Progenitor cell of endocrine pancreas (in vitro differentiated cells): Measurements from ENCODE around the gene ARMC3. TPM values are rescaled to one million over a fixed set of nuclear protein-coding genes. Genes with fewer than 3 reads are reported as not detected.
"Not testable (repeated sequence)": the region's sequence is repeated elsewhere in the genome, so short reads cannot be mapped to it uniquely, and the experiment has no call there.

Experiments
- DNase-seq: peaks from one replicate; pipeline ENCODE4 v3.0.0; 2021; ENCODE audit warnings: low spot score; ENCODE audit not compliant: unreplicated experiment
- H3K27ac Mint-ChIP-seq: 2 replicates; pipeline ENCODE4 v1.8.0; 2021; ENCODE audit warnings: mild to moderate bottlenecking, moderate library complexity, mixed read lengths
- H3K27me3 Mint-ChIP-seq: 2 replicates; pipeline ENCODE4 v1.8.0; 2021; ENCODE audit warnings: mixed read lengths
- H3K36me3 Mint-ChIP-seq: 2 replicates; pipeline ENCODE4 v1.8.0; 2022; ENCODE audit warnings: mixed read lengths; ENCODE audit not compliant: insufficient read depth
- H3K4me1 Mint-ChIP-seq: 2 replicates; pipeline ENCODE4 v1.8.0; 2021; ENCODE audit warnings: low read depth, mixed read lengths
- H3K4me3 Mint-ChIP-seq: 2 replicates; pipeline ENCODE4 v1.8.0; 2021; ENCODE audit warnings: low read depth, mild to moderate bottlenecking, moderate library complexity, mixed read lengths
- H3K9me3 Mint-ChIP-seq: 2 replicates; pipeline ENCODE4 v1.8.0; 2021; ENCODE audit warnings: low read depth, mixed read lengths
- CTCF ChIP-seq: fragments of 200-600 bp; sonication (generic); IDR thresholded peaks from one replicate; pipeline ENCODE4 v1.5.0; 2021; ENCODE audit warnings: antibody characterized with exemption, mild to moderate bottlenecking; ENCODE audit not compliant: unreplicated experiment
- total RNA-seq: library from RNA; stranded (reverse); gene quantifications from 2 replicates; pipeline ENCODE4 v1.2.1, GENCODE V29; 2021

ARMC3 gene
- total RNA-seq, 1 donor from 2014 or later: 7.9 TPM

- Mint-ChIP-seq H3K27ac (no peak overlapping the region), H3K9me3 (no peaks in the 10 kb centered on the region), H3K27me3 (peaks cover 4% of the 10 kb centered on the region), H3K4me1 (peaks cover 4% of the 10 kb centered on the region), H3K4me3 (no peak overlapping the region), H3K36me3 (no peaks in the 10 kb centered on the region)
- DNase-seq: no peak
- TF ChIP-seq CTCF: no peak
These were observed 139.5 kb downstream of the ARMC3 start for GRCh38 chr10:23067337-23067736.

- no peak overlapping the region for H3K27ac Mint-ChIP-seq
- H3K36me3 Mint-ChIP-seq: no peaks in the 10 kb centered on the region
- H3K27me3 Mint-ChIP-seq: peaks cover 4% of the 10 kb centered on the region
- peak; percentile 56 for DNase-seq
- no peaks in the 10 kb centered on the region for H3K9me3 Mint-ChIP-seq
- H3K4me1 Mint-ChIP-seq: peaks cover 4% of the 10 kb centered on the region
- no peak overlapping the region for H3K4me3 Mint-ChIP-seq
- TF ChIP-seq CTCF: peak; percentile 78
These were observed 140.3 kb downstream of the ARMC3 start for GRCh38 chr10:23067939-23068775.

- no peak for TF ChIP-seq CTCF
- peaks cover 2% of the 10 kb centered on the region for H3K4me1 Mint-ChIP-seq
- H3K36me3 Mint-ChIP-seq: no peaks in the 10 kb centered on the region
- H3K27me3 Mint-ChIP-seq: no peaks in the 10 kb centered on the region
- H3K4me3 Mint-ChIP-seq: no peak overlapping the region
- H3K9me3 Mint-ChIP-seq: no peaks in the 10 kb centered on the region
- H3K27ac Mint-ChIP-seq: no peak overlapping the region
- DNase-seq: no peak
These were observed 141.4 kb downstream of the ARMC3 start for GRCh38 chr10:23069019-23069815.

- not testable (repeated sequence) for H3K27me3 Mint-ChIP-seq, DNase-seq, H3K4me1 Mint-ChIP-seq, H3K9me3 Mint-ChIP-seq, H3K4me3 Mint-ChIP-seq, H3K36me3 Mint-ChIP-seq, H3K27ac Mint-ChIP-seq
These were observed 142.4 kb downstream of the ARMC3 start for GRCh38 chr10:23070092-23070912.

- no peaks in the 10 kb centered on the region for H3K27me3 Mint-ChIP-seq
- no peaks in the 10 kb centered on the region for H3K36me3 Mint-ChIP-seq
- no peak for TF ChIP-seq CTCF
- H3K4me3 Mint-ChIP-seq: no peak overlapping the region
- no peaks in the 10 kb centered on the region for H3K9me3 Mint-ChIP-seq
- H3K27ac Mint-ChIP-seq: no peak overlapping the region
- H3K4me1 Mint-ChIP-seq: peaks cover 2% of the 10 kb centered on the region
- no peak for DNase-seq
These were observed 143.0 kb downstream of the ARMC3 start for GRCh38 chr10:23070913-23071218.

GRCh38 chr10:23072593-23072992 is 144.7 kb downstream of the ARMC3 start:
- H3K27me3 Mint-ChIP-seq, H3K36me3 Mint-ChIP-seq, H3K27ac Mint-ChIP-seq, DNase-seq, H3K4me3 Mint-ChIP-seq, H3K9me3 Mint-ChIP-seq, H3K4me1 Mint-ChIP-seq: not testable (repeated sequence)
